Measurements from ENCODE around the gene PLLP. TPM values are rescaled to one million over a fixed set of nuclear protein-coding genes. Genes with fewer than 3 reads are reported as not detected.

The PLLP gene
- total and polyA plus RNA-seq, 2 donors from 2014 or later: 64.4 to 83.8 TPM

GRCh38 chr16:57307365-57307764 is 22.9 kb upstream of the PLLP start:
- no peaks in the 10 kb centered on the region for H3K36me3 ChIP-seq (ENCODE audit: control insufficient read depth in 2 of 3, insufficient read depth in 3 of 3, low read length in 3 of 3)
- H3K9ac ChIP-seq (ENCODE audit: low read length in 3 of 3): no peak overlapping the region
- no peak overlapping the region for H3K27ac ChIP-seq (ENCODE audit: low read depth in 2 of 2, low read length in 2 of 2)
- no peak for FAIRE-seq
- H3K4me1 ChIP-seq (ENCODE audit: control insufficient read depth in 2 of 3, insufficient read depth in 2 of 3, low read depth in 1 of 3, low read length in 3 of 3): peaks cover 0 to 18% (median 10%) of the 10 kb centered on the region in 3 donors
- H3K27me3 ChIP-seq (ENCODE audit: control insufficient read depth, insufficient read depth, low read length): no peaks in the 10 kb centered on the region
- no peak for DNase-seq
- H3K4me3 ChIP-seq (ENCODE audit: low read length in 3 of 3): no peak overlapping the region
- TF ChIP-seq CTCF (IDR thresholded peaks at IDR 0.05; ENCODE audit: borderline replicate concordance, extremely low read depth, insufficient read depth): no peak
- intact Hi-C loops (cut with DNase I): no loop called here
- H3K9me3 ChIP-seq (ENCODE audit: control insufficient read depth in 2 of 3, insufficient read depth in 1 of 3, low read length in 3 of 3): no peaks in the 10 kb centered on the region

- peaks cover 0 to 18% (median 10%) of the 10 kb centered on the region in 3 donors for H3K4me1 ChIP-seq (ENCODE audit: control insufficient read depth in 2 of 3, insufficient read depth in 2 of 3, low read depth in 1 of 3, low read length in 3 of 3)
- no peaks in the 10 kb centered on the region for H3K36me3 ChIP-seq (ENCODE audit: control insufficient read depth in 2 of 3, insufficient read depth in 3 of 3, low read length in 3 of 3)
- H3K9me3 ChIP-seq (ENCODE audit: control insufficient read depth in 2 of 3, insufficient read depth in 1 of 3, low read length in 3 of 3): no peaks in the 10 kb centered on the region
- no peak for FAIRE-seq
- H3K27ac ChIP-seq (ENCODE audit: low read depth in 2 of 2, low read length in 2 of 2): no peak overlapping the region
- H3K4me3 ChIP-seq (ENCODE audit: low read length in 3 of 3): no peak overlapping the region
- no peak for DNase-seq
- intact Hi-C loops (cut with DNase I): no loop called here
- H3K27me3 ChIP-seq (ENCODE audit: control insufficient read depth, insufficient read depth, low read length): no peaks in the 10 kb centered on the region
- H3K9ac ChIP-seq (ENCODE audit: low read length in 3 of 3): no peak overlapping the region
- no peak for TF ChIP-seq CTCF (IDR thresholded peaks at IDR 0.05; ENCODE audit: borderline replicate concordance, extremely low read depth, insufficient read depth)
Observed at GRCh38 chr16:57306676-57307341, 22.3 kb upstream of the PLLP start.

- DNase-seq (no peak), FAIRE-seq (no peak)
- peak overlapping the region; percentile 95 to 96 for H3K27ac ChIP-seq (ENCODE audit: low read depth in 2 of 2, low read length in 2 of 2)
Observed at GRCh38 chr16:57305159-57305811, 20.8 kb upstream of the PLLP start.

More at GRCh38 chr16:57305159-57305811, 20.8 kb upstream of the PLLP start:
- Histone ChIP-seq H3K4me3 (ENCODE audit: low read length in 3 of 3) (peak overlapping the region in 1 of 3 donors; percentile 27), H3K36me3 (ENCODE audit: control insufficient read depth in 2 of 3, insufficient read depth in 3 of 3, low read length in 3 of 3) (no peaks in the 10 kb centered on the region), H3K9me3 (ENCODE audit: control insufficient read depth in 2 of 3, insufficient read depth in 1 of 3, low read length in 3 of 3) (no peaks in the 10 kb centered on the region), H3K27me3 (ENCODE audit: control insufficient read depth, insufficient read depth, low read length) (no peaks in the 10 kb centered on the region), H3K9ac (ENCODE audit: low read length in 3 of 3) (no peak overlapping the region), H3K4me1 (ENCODE audit: control insufficient read depth in 2 of 3, insufficient read depth in 2 of 3, low read depth in 1 of 3, low read length in 3 of 3) (peaks cover 0 to 18% (median 15%) of the 10 kb centered on the region in 3 donors)
- TF ChIP-seq CTCF (IDR thresholded peaks at IDR 0.05; ENCODE audit: borderline replicate concordance, extremely low read depth, insufficient read depth): no peak
- intact Hi-C loops (cut with DNase I): no loop called here

Measured in kidney (tissue), 14 donors.